SU-DHL-6 (cell line): ENCODE data around the gene NBEA.

ENCODE experiments used
- CTCF ChIP-seq: fragments of 200-600 bp; sonication (generic); IDR thresholded peaks from one replicate; pipeline ENCODE4 v1.5.1; 2017; ENCODE audit warnings: antibody characterized with exemption, mild to moderate bottlenecking, low read length, moderate library complexity; ENCODE audit not compliant: insufficient read depth, poor library complexity, severe bottlenecking
- EZH2phosphoT487 ChIP-seq: fragments of 200-600 bp; sonication (generic), shearing (Covaris generic); conservative IDR thresholded peaks from 2 replicates; pipeline ENCODE4 v1.6.1; 2018; ENCODE audit warnings: mild to moderate bottlenecking, antibody characterized with exemption, low read length, moderate library complexity, mixed read lengths

GRCh38 chr13:35716186-35716585, 774.1 kb downstream of the NBEA start:
- no peak for TF ChIP-seq CTCF
- TF ChIP-seq EZH2phosphoT487: no peak
